B cell (primary cell): ENCODE measurements around the gene FHIT. TPM values are rescaled to one million over a fixed set of nuclear protein-coding genes. Genes with fewer than 3 reads are reported as not detected.
A peak's percentile ranks its signal among the peaks of the same experiment; 100 is the strongest.

Source experiments
- ATAC-seq: fragments of 200-7000 bp; cut with Tn5 transposase; one replicate; pipeline ENCODE4 v1.10.0; 2021; ENCODE audit warnings: low read depth, mild to moderate bottlenecking, moderate number of reproducible peaks, moderate library complexity
- CTCF ChIA-PET: fragments of 350-600 bp; sonication (Branson Sonifier 250); formaldehyde crosslinking; loops from one replicate; lab custom pipeline; 2021; ENCODE audit warnings: antibody characterized with exemption, inconsistent platforms; lab: Charles Lee
- POLR2A ChIA-PET: fragments of 350-600 bp; sonication (Branson Sonifier 250); formaldehyde crosslinking; loops from one replicate; lab custom pipeline; 2021; ENCODE audit warnings: antibody characterized with exemption; lab: Charles Lee
- DNase-seq: peaks from one replicate; pipeline ENCODE4 v3.0.0; 2013
- H2AFZ ChIP-seq: 2 replicates; pipeline ENCODE4 v1.6.1; 2012; ENCODE audit warnings: mild to moderate bottlenecking, low read depth, low read length; ENCODE audit not compliant: insufficient read depth, poor library complexity, severe bottlenecking
- H3K27ac ChIP-seq, 2 donors: 1 replicate in 1 of 2; 2 replicates in 1 of 2; pipeline ENCODE4 v1.5.1; 2012 to 2013; ENCODE audit warnings: low read length in 2 of 2, mild to moderate bottlenecking in 2 of 2, moderate library complexity in 1 of 2
- H3K27me3 ChIP-seq, 4 experiments: fragments of 200-600 bp in 1 of 4; sonication (generic) in 1 of 4; replicated peaks in 1 of 4; 1 replicate in 2 of 4; 2 replicates in 2 of 4; pipeline versions ENCODE4 v1.6.1 to v1.7.0; 2013 to 2016; ENCODE audit warnings: low read length in 3 of 4, mild to moderate bottlenecking in 2 of 4, mixed read lengths in 1 of 4, moderate library complexity in 1 of 4; ENCODE audit not compliant: insufficient read depth in 4 of 4, control insufficient read depth in 3 of 4; ENCODE audit errors: control extremely low read depth in 1 of 4
- H3K36me3 ChIP-seq, 2 experiments: replicated peaks in 1 of 2; 1 replicate in 1 of 2; 2 replicates in 1 of 2; pipeline versions ENCODE4 v1.6.1 to v1.7.1; 2013; ENCODE audit warnings: low read length in 1 of 2; ENCODE audit not compliant: insufficient read depth in 2 of 2, control insufficient read depth in 1 of 2; ENCODE audit errors: control extremely low read depth in 1 of 2, extremely low read depth in 1 of 2
- H3K4me1 ChIP-seq, 2 donors: fragments of 200-600 bp in 1 of 2; sonication (generic) in 1 of 2; 1 replicate in 1 of 2; 2 replicates in 1 of 2; pipeline versions ENCODE4 v1.5.1 to v1.6.1; 2013 to 2017; ENCODE audit warnings: low read length in 2 of 2; ENCODE audit not compliant: control insufficient read depth in 2 of 2, insufficient read depth in 2 of 2
- H3K4me2 ChIP-seq: replicated peaks from 2 replicates; pipeline ENCODE3; 2012; ENCODE audit warnings: mild to moderate bottlenecking, low read depth, low read length; ENCODE audit not compliant: poor library complexity, severe bottlenecking
- H3K4me3 ChIP-seq, 5 experiments: fragments of 200-600 bp in 1 of 5; sonication (generic) in 1 of 5; 1 replicate in 3 of 5; 2 replicates in 2 of 5; pipeline versions ENCODE4 v1.5.1 to v1.7.0; 2011 to 2016; ENCODE audit warnings: low read length in 4 of 5, mild to moderate bottlenecking in 4 of 5, low read depth in 2 of 5, control low read depth in 1 of 5, moderate library complexity in 1 of 5; ENCODE audit not compliant: insufficient read depth in 1 of 5; ENCODE audit errors: control extremely low read depth in 1 of 5, extremely low read depth in 1 of 5
- H3K79me2 ChIP-seq: fragments of 200-600 bp; sonication (generic); one replicate; pipeline ENCODE4 v1.6.0; 2016; ENCODE audit warnings: low read length; ENCODE audit not compliant: control insufficient read depth, insufficient read depth
- H3K9ac ChIP-seq: fragments of 200-600 bp; sonication (generic); 2 replicates; pipeline ENCODE4 v1.6.1; 2017; ENCODE audit warnings: mild to moderate bottlenecking, low read length, moderate library complexity
- H3K9me3 ChIP-seq, 3 donors: one replicate each; pipeline versions ENCODE4 v1.6.1 to v1.7.1; 2013; ENCODE audit warnings: low read length in 2 of 3; ENCODE audit not compliant: control insufficient read depth in 2 of 3, insufficient read depth in 1 of 3; ENCODE audit errors: control extremely low read depth in 1 of 3
- H4K20me1 ChIP-seq: 2 replicates; pipeline ENCODE4 v1.6.0; 2012; ENCODE audit warnings: mild to moderate bottlenecking, low read length; ENCODE audit not compliant: insufficient read depth, control insufficient read depth, poor library complexity, severe bottlenecking
- H3K27ac Mint-ChIP-seq: one replicate; pipeline ENCODE4 v1.8.0; 2021; ENCODE audit warnings: mixed read lengths
- H3K27me3 Mint-ChIP-seq: one replicate; pipeline ENCODE4 v1.8.0; 2021; ENCODE audit warnings: mixed read lengths
- H3K4me1 Mint-ChIP-seq: one replicate; pipeline ENCODE4 v1.8.0; 2021; ENCODE audit warnings: mixed read lengths
- H3K4me3 Mint-ChIP-seq: one replicate; pipeline ENCODE4 v1.8.0; 2021; ENCODE audit warnings: mixed read lengths
- H3K9me3 Mint-ChIP-seq: one replicate; pipeline ENCODE4 v1.8.0; 2022; ENCODE audit warnings: mixed read lengths; ENCODE audit not compliant: insufficient read depth
- EZH2 ChIP-seq: IDR thresholded peaks from 2 replicates; pipeline ENCODE4 v1.6.1; 2012; ENCODE audit warnings: borderline replicate concordance, low read depth, mild to moderate bottlenecking, moderate library complexity, low read length; ENCODE audit not compliant: insufficient read depth, poor library complexity, severe bottlenecking
- WGBS: methylation state at CpG from one replicate; pipeline ENCODE4 v1.1.5; 2013; ENCODE audit warnings: missing lambda C conversion rate; ENCODE audit not compliant: insufficient coverage; 5-methylcytosine and 5-hydroxymethylcytosine counted together
- intact Hi-C: fragments of 100-400 bp; cut with micrococcal nuclease; formaldehyde crosslinking; loops from one replicate; pipeline ENCODE4 v1.10.0; 2022
- polyA plus RNA-seq: library from polyadenylated mRNA; depleted of rRNA; stranded (reverse); fragments of >200 nt; gene quantifications from 2 replicates; pipeline ENCODE4 v1.2.3, GENCODE V29; 2012
- total RNA-seq, 2 donors: library from RNA; stranded (reverse); fragments of 120-200 nt in 1 of 2; gene quantifications; 1 replicate in 1 of 2; 2 replicates in 1 of 2; pipeline versions ENCODE4 v1.2.3 to v1.2.4, GENCODE V29; 2013 to 2022
- TF ChIP-seq, protein P1 (sequence below): fragments of 200-600 bp; IDR thresholded peaks from one replicate; pipeline ENCODE4 v1.8.0; 2022; ENCODE audit warnings: antibody characterized with exemption, mild to moderate bottlenecking

Gene FHIT
- total and polyA plus RNA-seq, 2 donors (not counting 1 experiment from before 2014, with no cell fraction given), result 1.7 to 7.8 TPM

DNA sequence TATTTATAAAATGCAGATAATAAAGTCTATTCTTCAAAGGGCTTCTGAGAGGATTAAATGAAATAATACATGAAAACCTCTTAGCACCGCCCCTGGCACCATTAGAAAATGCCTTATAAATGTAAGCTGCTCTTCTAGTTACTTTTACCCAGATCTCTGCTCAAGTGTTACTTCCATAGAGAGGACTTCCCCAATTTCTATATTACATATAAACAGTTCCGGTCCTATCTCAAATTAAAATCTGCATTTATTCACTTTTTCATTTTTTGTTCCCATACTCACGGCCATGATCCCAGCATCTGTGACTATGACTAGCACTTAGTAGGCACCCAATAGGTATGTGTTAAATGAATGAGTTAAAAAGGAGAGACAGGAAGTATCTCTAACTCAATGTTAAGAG, 1310.5 kb downstream of the FHIT start:
- Histone ChIP-seq H2AFZ (peak overlapping the region; percentile 29), H3K27ac (peak overlapping the region in 1 of 2 donors; percentile 54), H3K4me3 (no peak overlapping the region), H3K4me1 (peaks cover 13 to 18% of the 10 kb centered on the region in 2 donors), H3K79me2 (no peaks in the 10 kb centered on the region), H3K9me3 (peaks cover 0 to 5% (median 0%) of the 10 kb centered on the region in 3 donors), H3K9ac (peak overlapping the region; percentile 4), H4K20me1 (no peaks in the 10 kb centered on the region), H3K36me3 (no peaks in the 10 kb centered on the region), H3K27me3 (no peaks in the 10 kb centered on the region), H3K4me2 (peak overlapping the region; percentile 58)
- DNase-seq (peak; percentile 13), ATAC-seq (peak; percentile 28)
- H3K27me3 Mint-ChIP-seq, result no peaks in the 10 kb centered on the region
- peaks cover 18% of the 10 kb centered on the region for H3K4me1 Mint-ChIP-seq
- POLR2A ChIA-PET, result no interaction called here
- H3K4me3 Mint-ChIP-seq, result peak overlapping the region; percentile 26
- no peak overlapping the region for H3K27ac Mint-ChIP-seq
- TF ChIP-seq EZH2, result no peak
- TF ChIP-seq, protein P1, sequence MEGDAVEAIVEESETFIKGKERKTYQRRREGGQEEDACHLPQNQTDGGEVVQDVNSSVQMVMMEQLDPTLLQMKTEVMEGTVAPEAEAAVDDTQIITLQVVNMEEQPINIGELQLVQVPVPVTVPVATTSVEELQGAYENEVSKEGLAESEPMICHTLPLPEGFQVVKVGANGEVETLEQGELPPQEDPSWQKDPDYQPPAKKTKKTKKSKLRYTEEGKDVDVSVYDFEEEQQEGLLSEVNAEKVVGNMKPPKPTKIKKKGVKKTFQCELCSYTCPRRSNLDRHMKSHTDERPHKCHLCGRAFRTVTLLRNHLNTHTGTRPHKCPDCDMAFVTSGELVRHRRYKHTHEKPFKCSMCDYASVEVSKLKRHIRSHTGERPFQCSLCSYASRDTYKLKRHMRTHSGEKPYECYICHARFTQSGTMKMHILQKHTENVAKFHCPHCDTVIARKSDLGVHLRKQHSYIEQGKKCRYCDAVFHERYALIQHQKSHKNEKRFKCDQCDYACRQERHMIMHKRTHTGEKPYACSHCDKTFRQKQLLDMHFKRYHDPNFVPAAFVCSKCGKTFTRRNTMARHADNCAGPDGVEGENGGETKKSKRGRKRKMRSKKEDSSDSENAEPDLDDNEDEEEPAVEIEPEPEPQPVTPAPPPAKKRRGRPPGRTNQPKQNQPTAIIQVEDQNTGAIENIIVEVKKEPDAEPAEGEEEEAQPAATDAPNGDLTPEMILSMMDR, result no peak
- no peaks in the 10 kb centered on the region for H3K9me3 Mint-ChIP-seq
- intact Hi-C loops, result no loop called here
- no CpG with 5 or more reads among the region's 3 CpGs for WGBS
- CTCF ChIA-PET, result interaction anchor here (0.7 kb wide), 1 partner anchor 150 kb away, joined by 3 read pairs; no protein-coding TSS in a partner anchor

DNA sequence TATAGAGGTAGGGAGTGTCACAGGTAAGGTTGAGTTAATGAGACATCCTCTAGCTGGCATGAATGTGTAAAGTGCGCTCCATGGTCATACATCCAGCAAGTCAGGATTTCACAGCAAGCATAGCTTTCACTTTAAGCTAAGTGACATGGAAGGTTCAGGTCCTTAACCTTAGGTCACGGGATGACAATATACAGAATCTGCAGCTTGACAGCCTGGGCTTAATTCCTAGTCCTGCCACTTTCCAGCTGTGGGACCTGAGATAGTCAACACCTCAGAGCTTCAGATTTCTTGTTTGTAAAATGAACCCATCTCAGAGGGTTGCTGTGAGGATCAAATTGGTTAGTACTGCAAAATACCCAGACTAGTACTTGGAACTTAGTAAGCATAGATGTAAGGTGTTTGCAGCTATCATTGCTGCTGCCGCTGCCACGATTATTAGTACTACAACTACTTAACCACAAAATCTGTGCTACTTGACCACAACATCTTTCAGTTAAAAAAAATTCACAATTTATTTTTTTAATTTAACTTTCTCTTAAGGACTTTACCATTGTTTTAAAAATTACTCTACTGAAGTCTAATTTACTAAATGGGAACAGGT, 1311.3 kb downstream of the FHIT start:
- H2AFZ ChIP-seq, result no peak overlapping the region
- peak overlapping the region; percentile 58 for H3K4me2 ChIP-seq
- Mint-ChIP-seq H3K27ac (no peak overlapping the region), H3K4me1 (peaks cover 18% of the 10 kb centered on the region), H3K9me3 (no peaks in the 10 kb centered on the region), H3K27me3 (no peaks in the 10 kb centered on the region), H3K4me3 (no peak overlapping the region)
- TF ChIP-seq, protein P1, result no peak
- no peak for TF ChIP-seq EZH2
- no peaks in the 10 kb centered on the region for H4K20me1 ChIP-seq
- H3K9me3 ChIP-seq, result peaks cover 0 to 5% (median 0%) of the 10 kb centered on the region in 3 donors
- 90% methylated on average over 2 of the region's 4 CpGs for WGBS
- ATAC-seq, result no peak
- no peak overlapping the region for H3K4me3 ChIP-seq
- intact Hi-C loops, result no loop called here
- CTCF ChIA-PET, result no interaction called here
- no peaks in the 10 kb centered on the region for H3K27me3 ChIP-seq
- H3K27ac ChIP-seq, result no peak overlapping the region
- no peak overlapping the region for H3K9ac ChIP-seq
- H3K36me3 ChIP-seq, result no peaks in the 10 kb centered on the region
- peaks cover 13 to 18% of the 10 kb centered on the region in 2 donors for H3K4me1 ChIP-seq
- no peak for DNase-seq
- POLR2A ChIA-PET, result no interaction called here
- H3K79me2 ChIP-seq, result no peaks in the 10 kb centered on the region
